ENCODE measurements around the gene CLEC17A. TPM values are rescaled to one million over a fixed set of nuclear protein-coding genes. Genes with fewer than 3 reads are reported as not detected.

The CLEC17A gene
- polyA plus RNA-seq, 1 donor from 2014 or later = 27.0 TPM

GRCh38 chr19:14553042-14553938 is 29.6 kb upstream of the CLEC17A start:
- Mint-ChIP-seq H3K4me3 (no peak overlapping the region), H3K27ac (peak overlapping the region in 1 of 3 donors; percentile 80), H3K27me3 (no peaks in the 10 kb centered on the region), H3K36me3 (peaks cover under 1% of the 10 kb centered on the region), H3K9me3 (no peaks in the 10 kb centered on the region), H3K4me1 (peaks cover 20 to 27% (median 25%) of the 10 kb centered on the region in 3 donors)

GRCh38 chr19:14553939-14554243 is 29.0 kb upstream of the CLEC17A start:
- H3K4me1 Mint-ChIP-seq = peaks cover 20 to 27% (median 24%) of the 10 kb centered on the region in 3 donors
- H3K4me3 Mint-ChIP-seq = no peak overlapping the region
- no peaks in the 10 kb centered on the region for H3K27me3 Mint-ChIP-seq
- no peaks in the 10 kb centered on the region for H3K9me3 Mint-ChIP-seq
- H3K27ac Mint-ChIP-seq = no peak overlapping the region
- no peaks in the 10 kb centered on the region for H3K36me3 Mint-ChIP-seq

- Mint-ChIP-seq H3K27me3 (no peaks in the 10 kb centered on the region), H3K27ac (no peak overlapping the region), H3K4me1 (peaks cover 20 to 27% (median 24%) of the 10 kb centered on the region in 3 donors), H3K4me3 (peak overlapping the region in 1 of 4 donors; percentile 63), H3K36me3 (no peaks in the 10 kb centered on the region), H3K9me3 (no peaks in the 10 kb centered on the region)
Observed at GRCh38 chr19:14554382-14554812, 28.5 kb upstream of the CLEC17A start.

GRCh38 chr19:14555918-14556661 is 26.8 kb upstream of the CLEC17A start:
- peak overlapping the region in 1 of 4 donors; percentile 17 for H3K4me3 Mint-ChIP-seq

DNA sequence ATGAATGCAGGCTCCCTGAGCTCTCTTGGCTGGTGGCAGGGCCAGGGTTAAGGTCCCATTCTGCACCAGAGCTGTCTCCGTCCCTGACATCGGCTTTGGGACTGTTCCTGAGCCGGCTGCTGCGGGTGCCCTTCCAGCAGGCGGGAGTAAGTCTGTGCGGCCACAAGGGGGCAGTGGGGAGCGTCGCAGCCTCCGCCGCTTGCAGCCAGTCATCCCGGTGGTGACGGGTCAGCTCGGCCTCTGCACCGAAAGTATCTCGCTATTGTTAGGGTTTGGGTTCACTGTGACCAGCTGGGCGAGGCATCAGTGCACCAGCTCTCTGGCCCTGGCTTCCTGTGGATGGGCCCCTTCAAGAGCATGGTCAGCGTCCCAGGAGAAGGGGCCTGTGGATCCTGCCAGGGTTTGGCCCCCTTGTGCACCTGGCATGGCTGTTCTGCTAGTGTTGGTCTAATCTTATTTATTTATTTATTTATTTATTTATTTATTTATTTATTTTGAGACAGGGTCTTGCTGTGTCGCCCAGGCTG is 26.2 kb upstream of the CLEC17A start:
- Mint-ChIP-seq H3K4me3 (peak overlapping the region in 2 of 4 donors; percentile 58 to 60), H3K27ac (peak overlapping the region in 1 of 3 donors; percentile 25), H3K36me3 (no peaks in the 10 kb centered on the region), H3K9me3 (no peaks in the 10 kb centered on the region), H3K27me3 (no peaks in the 10 kb centered on the region), H3K4me1 (peaks cover 12 to 17% (median 13%) of the 10 kb centered on the region in 3 donors)

More at GRCh38 chr19:14555918-14556661, 26.8 kb upstream of the CLEC17A start:
- peak overlapping the region in 2 of 3 donors; percentile 25 to 60 for H3K27ac Mint-ChIP-seq
- H3K36me3 Mint-ChIP-seq = no peaks in the 10 kb centered on the region
- no peaks in the 10 kb centered on the region for H3K9me3 Mint-ChIP-seq
- peaks cover 14 to 20% (median 17%) of the 10 kb centered on the region in 3 donors for H3K4me1 Mint-ChIP-seq
- H3K27me3 Mint-ChIP-seq = no peaks in the 10 kb centered on the region

DNA sequence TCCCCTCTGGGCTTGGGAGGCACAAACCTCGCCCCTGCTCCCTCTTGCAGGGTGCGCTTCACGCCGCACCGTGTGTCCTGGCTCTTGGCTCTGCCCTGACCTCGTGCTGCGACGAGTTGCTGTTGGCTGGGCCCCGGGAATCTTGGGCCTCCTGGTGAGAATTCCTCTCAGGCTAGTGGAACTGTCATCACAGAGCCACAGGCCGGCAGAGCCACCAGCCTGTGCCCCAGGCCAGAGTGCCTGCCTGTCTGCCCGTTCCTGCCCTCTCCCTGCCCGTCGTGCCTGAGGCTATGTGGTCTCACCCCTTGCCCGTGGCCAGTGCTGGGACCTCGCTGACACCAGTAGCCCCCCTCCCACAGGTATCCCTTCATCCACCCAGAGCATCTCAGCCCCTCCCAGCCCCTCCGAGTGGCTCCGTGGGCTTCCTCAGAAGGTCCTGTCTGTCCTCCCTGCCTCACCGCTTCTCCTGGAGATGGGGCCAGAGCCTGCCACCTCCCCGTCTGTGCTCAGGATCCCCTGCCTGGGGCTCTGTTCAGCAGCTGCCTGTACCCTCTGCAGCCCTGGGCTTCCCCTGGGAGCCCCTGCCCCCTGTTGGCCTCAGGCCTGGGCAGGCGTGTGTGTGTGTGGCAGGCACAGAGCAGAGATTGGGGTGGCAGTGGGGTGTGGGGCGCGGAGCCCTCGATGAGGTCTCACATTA is 24.4 kb upstream of the CLEC17A start:
- Mint-ChIP-seq H3K9me3 (no peaks in the 10 kb centered on the region), H3K4me1 (peaks cover 12 to 13% (median 13%) of the 10 kb centered on the region in 3 donors), H3K27ac (no peak overlapping the region), H3K27me3 (no peaks in the 10 kb centered on the region), H3K4me3 (no peak overlapping the region), H3K36me3 (no peaks in the 10 kb centered on the region)

DNA sequence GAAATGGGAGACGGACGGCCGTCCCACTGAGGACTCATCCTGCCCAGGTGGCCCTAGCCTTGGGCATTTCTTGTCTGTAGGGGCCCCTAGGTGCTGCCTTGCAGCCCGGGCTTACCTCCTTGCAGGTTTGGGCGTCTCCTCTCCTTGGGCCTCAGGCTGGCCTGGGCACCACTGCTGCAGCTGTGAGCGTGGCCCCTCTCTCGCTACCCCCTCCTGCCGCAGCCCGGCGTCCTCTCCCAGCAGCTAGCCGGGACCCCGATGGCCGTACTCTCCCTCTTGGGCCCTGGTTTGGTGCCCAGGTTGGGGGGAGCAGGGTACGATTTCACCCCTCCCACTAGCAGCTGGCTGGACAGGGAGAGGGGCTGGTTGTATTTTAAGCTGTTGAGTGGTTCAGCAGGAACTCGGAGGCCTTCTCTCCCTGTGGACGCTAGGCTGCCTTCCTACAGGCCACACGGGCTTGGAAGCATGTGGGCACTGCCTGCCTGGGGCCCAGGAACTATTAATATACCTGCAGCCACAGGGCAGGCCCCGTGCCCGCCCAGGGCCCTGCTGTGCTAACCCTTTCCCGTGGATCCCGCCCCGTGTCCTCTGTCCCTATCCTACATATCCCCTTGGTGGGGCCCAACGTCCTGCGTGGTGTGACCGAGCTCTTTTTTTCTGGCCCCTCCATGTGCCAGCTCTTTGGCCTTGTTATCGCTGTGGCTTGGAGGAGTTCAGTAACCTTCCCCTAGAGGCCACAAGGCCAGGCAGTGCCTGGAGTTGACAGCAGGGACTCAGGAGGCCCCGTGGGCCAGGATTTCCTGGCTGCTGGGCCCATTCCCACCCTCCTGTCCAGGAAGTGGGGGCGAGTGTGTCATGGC is 22.7 kb upstream of the CLEC17A start:
- Mint-ChIP-seq H3K36me3 (no peaks in the 10 kb centered on the region), H3K4me1 (peaks cover 8 to 13% (median 13%) of the 10 kb centered on the region in 3 donors), H3K4me3 (peak overlapping the region in 1 of 4 donors; percentile 12), H3K9me3 (no peaks in the 10 kb centered on the region), H3K27ac (no peak overlapping the region), H3K27me3 (no peaks in the 10 kb centered on the region)

DNA sequence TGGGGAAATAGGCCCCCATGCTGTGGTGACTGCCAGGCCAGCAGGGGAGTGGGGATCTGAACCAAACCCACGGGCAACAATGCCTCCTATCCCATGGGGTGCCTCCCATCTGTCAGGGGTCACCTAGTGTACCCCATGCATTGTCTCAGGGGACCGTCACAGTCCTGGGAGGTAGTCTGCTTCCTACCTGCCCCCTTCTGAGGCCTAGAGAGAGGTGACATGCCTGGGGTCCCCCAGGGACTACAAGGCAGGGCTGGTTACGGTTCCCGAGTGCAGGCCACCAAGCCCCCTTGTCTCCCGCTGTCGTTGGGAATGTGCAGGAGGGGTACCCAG is 22.1 kb upstream of the CLEC17A start:
- Mint-ChIP-seq H3K9me3 (no peaks in the 10 kb centered on the region), H3K36me3 (no peaks in the 10 kb centered on the region), H3K27me3 (no peaks in the 10 kb centered on the region), H3K27ac (no peak overlapping the region), H3K4me3 (peak overlapping the region in 1 of 4 donors; percentile 12), H3K4me1 (peaks cover 8 to 13% (median 13%) of the 10 kb centered on the region in 3 donors)

DNA sequence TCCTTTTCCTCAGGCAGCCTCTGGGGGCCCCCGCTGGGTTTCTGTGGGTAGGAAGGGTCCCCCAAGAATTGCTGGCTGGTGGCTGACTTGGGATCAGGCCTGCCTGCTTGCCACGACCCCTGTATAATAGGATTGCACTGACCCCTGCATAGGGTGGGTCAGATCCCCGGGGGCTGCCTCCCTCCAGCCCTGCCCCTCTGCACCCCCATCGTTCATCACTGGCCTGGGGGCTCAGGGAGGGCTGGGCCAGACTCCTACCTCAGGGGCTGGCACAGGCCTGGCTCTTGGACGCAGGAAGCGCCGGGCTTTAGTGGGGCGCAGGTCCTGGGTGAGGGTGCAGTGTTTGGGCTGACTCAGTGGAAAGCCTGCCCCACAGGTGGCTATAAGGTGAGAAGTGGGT is 21.6 kb upstream of the CLEC17A start:
- no peaks in the 10 kb centered on the region for H3K27me3 Mint-ChIP-seq
- no peaks in the 10 kb centered on the region for H3K9me3 Mint-ChIP-seq
- peaks cover 8 to 13% (median 9%) of the 10 kb centered on the region in 3 donors for H3K4me1 Mint-ChIP-seq
- no peak overlapping the region for H3K27ac Mint-ChIP-seq
- H3K36me3 Mint-ChIP-seq = no peaks in the 10 kb centered on the region
- no peak overlapping the region for H3K4me3 Mint-ChIP-seq

- Mint-ChIP-seq H3K36me3 (no peaks in the 10 kb centered on the region), H3K9me3 (no peaks in the 10 kb centered on the region), H3K4me1 (peaks cover 4 to 7% (median 4%) of the 10 kb centered on the region in 3 donors), H3K27me3 (no peaks in the 10 kb centered on the region), H3K27ac (no peak overlapping the region), H3K4me3 (no peak overlapping the region)
Observed at GRCh38 chr19:14561847-14562351, 21.0 kb upstream of the CLEC17A start.

DNA sequence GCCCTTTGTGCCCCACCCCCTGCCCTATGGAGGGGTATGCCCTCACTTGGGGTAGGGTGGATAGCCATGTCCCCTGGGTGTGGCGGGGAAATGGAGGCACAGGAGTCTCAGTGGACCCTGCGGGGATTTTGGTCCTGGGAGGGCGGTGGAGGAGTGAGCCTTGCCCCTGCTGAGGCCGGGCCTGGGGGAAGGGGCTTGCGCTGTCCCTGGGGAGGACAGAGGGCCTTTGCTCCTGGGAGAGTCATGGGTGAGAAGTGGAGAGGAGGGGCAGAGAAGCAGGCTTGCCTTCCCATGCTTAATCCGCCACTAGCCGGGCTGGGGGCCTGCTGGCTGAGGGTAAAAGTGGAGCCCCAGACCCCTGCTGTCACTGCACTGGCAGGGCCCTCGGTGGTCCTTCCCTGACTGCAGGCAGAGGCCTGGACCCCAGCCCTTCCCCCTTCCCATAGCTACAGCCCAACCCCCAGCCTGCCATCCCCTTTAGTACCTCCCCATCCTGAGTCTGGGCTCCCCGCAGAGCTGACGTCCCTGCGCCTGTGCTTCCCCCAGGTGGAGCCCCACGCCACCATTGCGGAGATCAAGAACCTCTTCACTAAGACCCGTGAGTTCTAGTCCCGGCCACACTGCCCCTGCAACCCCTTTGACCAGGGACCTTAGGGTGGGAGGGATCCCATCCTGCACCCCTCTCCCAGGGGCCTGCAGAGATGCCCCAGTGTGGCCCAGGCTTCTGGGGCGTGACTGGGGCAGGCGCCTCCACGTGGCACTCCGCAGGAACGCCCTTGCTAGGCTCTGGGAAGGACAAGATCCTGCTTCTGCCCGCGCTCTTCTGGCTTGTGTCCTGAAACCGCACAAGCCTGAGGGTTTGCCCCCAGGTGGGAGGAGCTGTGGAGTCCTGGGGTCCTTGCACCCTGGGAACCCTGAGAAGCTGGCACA is 20.0 kb upstream of the CLEC17A start:
- Mint-ChIP-seq H3K4me1 (peaks cover 4 to 14% (median 4%) of the 10 kb centered on the region in 3 donors), H3K27ac (peak overlapping the region in 1 of 3 donors; percentile 86), H3K27me3 (no peaks in the 10 kb centered on the region), H3K9me3 (no peaks in the 10 kb centered on the region), H3K4me3 (no peak overlapping the region), H3K36me3 (no peaks in the 10 kb centered on the region)

GRCh38 chr19:14563590-14563926 is 19.3 kb upstream of the CLEC17A start:
- Mint-ChIP-seq H3K36me3 (no peaks in the 10 kb centered on the region), H3K9me3 (no peaks in the 10 kb centered on the region), H3K4me3 (no peak overlapping the region), H3K27me3 (no peaks in the 10 kb centered on the region), H3K27ac (no peak overlapping the region), H3K4me1 (peaks cover 8 to 15% (median 8%) of the 10 kb centered on the region in 3 donors)

DNA sequence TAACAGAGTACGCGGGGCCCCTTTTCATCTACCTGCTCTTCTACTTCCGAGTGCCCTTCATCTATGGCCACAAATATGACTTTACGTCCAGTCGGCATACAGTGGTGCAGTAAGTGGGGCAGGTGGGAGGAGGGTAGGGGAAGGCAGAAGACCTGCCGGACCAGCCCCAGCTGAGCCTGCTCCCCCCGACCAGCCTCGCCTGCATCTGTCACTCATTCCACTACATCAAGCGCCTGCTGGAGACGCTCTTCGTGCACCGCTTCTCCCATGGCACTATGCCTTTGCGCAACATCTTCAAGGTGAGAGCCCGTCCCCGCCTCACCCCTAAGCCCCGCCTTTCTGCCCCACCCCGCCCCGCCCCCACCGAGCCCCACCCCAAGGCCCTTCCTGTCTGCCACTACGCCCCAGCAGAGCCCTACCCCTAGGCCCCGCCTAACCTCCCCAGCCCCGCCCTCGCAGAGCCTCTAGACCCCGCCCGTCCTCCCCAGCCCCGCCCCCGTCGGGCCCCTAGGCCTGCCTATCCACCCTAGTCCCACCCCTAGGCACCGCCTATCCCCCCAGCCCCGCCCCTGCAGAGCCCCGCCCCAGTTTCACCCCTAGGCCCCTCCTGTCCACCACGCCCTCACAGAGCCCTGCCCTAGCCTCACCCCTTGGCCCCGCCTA is 18.8 kb upstream of the CLEC17A start:
- peak overlapping the region in 1 of 3 donors; percentile 59 for H3K27ac Mint-ChIP-seq
- no peak overlapping the region for H3K4me3 Mint-ChIP-seq
- no peaks in the 10 kb centered on the region for H3K36me3 Mint-ChIP-seq
- no peaks in the 10 kb centered on the region for H3K9me3 Mint-ChIP-seq
- H3K27me3 Mint-ChIP-seq = no peaks in the 10 kb centered on the region
- H3K4me1 Mint-ChIP-seq = peaks cover 8 to 16% (median 8%) of the 10 kb centered on the region in 3 donors
